HCT116 (cell line): ENCODE measurements around the gene ANKRD44. TPM values are rescaled to one million over a fixed set of nuclear protein-coding genes. Genes with fewer than 3 reads are reported as not detected.

Source experiments
- ATAC-seq: fragments of 200-7000 bp; cut with Tn5 transposase; 2 replicates; pipeline ENCODE4 v1.9.1; 2020; ENCODE audit warnings: mild to moderate bottlenecking, moderate library complexity
- BruUV-seq: library from RNA; stranded (reverse); fragments of 400-500 nt; replicated peaks from 2 replicates; lab custom pipeline; 2021; lab: Mats Ljungman, UMichigan
- CTCF ChIA-PET: fragments of 300-600 bp; sonication (Branson Sonifier 250); formaldehyde crosslinking; loops from one replicate; lab custom pipeline; 2021; ENCODE audit warnings: antibody characterized with exemption; lab: Charles Lee
- POLR2A ChIA-PET: fragments of 300-600, 350-600 bp; sonication (Branson Sonifier 250); formaldehyde crosslinking; loops from one replicate; lab custom pipeline; 2021; ENCODE audit warnings: antibody characterized with exemption; lab: Charles Lee
- RAD21 ChIA-PET, 2 experiments: fragments of 300-600 bp; sonication (Branson Sonifier 250); formaldehyde crosslinking; loops; one replicate each; lab custom pipeline; 2023; ENCODE audit warnings: low total read pairs in 2 of 2; ENCODE audit not compliant: uncharacterized antibody in 2 of 2, unreplicated experiment in 2 of 2, low non-redundant PET in 1 of 2; lab: Charles Lee
- DNase-seq: peaks from one replicate; pipeline ENCODE4 v3.0.0-alpha.2; 2010; ENCODE audit warnings: low read depth, low spot score
- H2AFZ ChIP-seq: fragments of 200-600 bp; shearing (Covaris generic), sonication (generic); 2 replicates; pipeline ENCODE4 v1.6.1; 2017; ENCODE audit warnings: low read depth, mixed run types, mixed read lengths, antibody characterized with exemption, low read length; ENCODE audit not compliant: poor library complexity, severe bottlenecking
- H3K27ac ChIP-seq: 2 replicates; pipeline ENCODE4 v1.5.1; 2012; ENCODE audit warnings: low read depth, low read length
- H3K27me3 ChIP-seq: fragments of 200-600 bp; sonication (generic); 2 replicates; pipeline ENCODE4 v1.6.1; 2016; ENCODE audit warnings: mixed run types, low read length, mixed read lengths; ENCODE audit not compliant: insufficient read depth
- H3K36me3 ChIP-seq, 2 experiments: fragments of 200-500 bp in 1 of 2; fragments of 200-600 bp in 1 of 2; sonication (Bioruptor generic) in 1 of 2; sonication (generic) in 1 of 2; 2 replicates each; pipeline versions ENCODE4 v1.5.1 to v1.6.1; 2014 to 2016; ENCODE audit warnings: low read length in 2 of 2, inconsistent platforms in 1 of 2, mixed read lengths in 1 of 2, mixed run types in 1 of 2; ENCODE audit not compliant: insufficient read depth in 2 of 2, control insufficient read depth in 1 of 2
- H3K4me1 ChIP-seq, 2 experiments: fragments of 200-600 bp in 1 of 2; sonication (generic) in 1 of 2; 2 replicates each; pipeline versions ENCODE4 v1.5.1 to v1.6.1; 2012 to 2017; ENCODE audit warnings: low read length in 2 of 2, inconsistent platforms in 1 of 2, mild to moderate bottlenecking in 1 of 2, mixed read lengths in 1 of 2, mixed run types in 1 of 2, moderate library complexity in 1 of 2; ENCODE audit not compliant: insufficient read depth in 2 of 2, control insufficient read depth in 1 of 2
- H3K4me2 ChIP-seq: fragments of 200-600 bp; sonication (generic); 2 replicates; pipeline ENCODE4 v1.6.1; 2017; ENCODE audit warnings: mixed run types, low read length, mixed read lengths
- H3K4me3 ChIP-seq, 2 experiments: fragments of 200-600 bp in 1 of 2; sonication (generic) in 1 of 2; replicated peaks in 1 of 2; 2 replicates each; pipeline ENCODE4 v1.5.1; 2011 to 2016; ENCODE audit warnings: low read length in 2 of 2, control low read depth in 1 of 2, low read depth in 1 of 2, mild to moderate bottlenecking in 1 of 2, mixed read lengths in 1 of 2, mixed run types in 1 of 2
- H3K79me2 ChIP-seq: fragments of 200-600 bp; sonication (generic); 2 replicates; pipeline ENCODE4 v1.6.1; 2017; ENCODE audit warnings: mild to moderate bottlenecking, mixed run types, low read length, moderate library complexity, mixed read lengths; ENCODE audit not compliant: insufficient read depth
- H3K9ac ChIP-seq: fragments of 200-600 bp; sonication (generic); 2 replicates; pipeline ENCODE4 v1.6.1; 2016; ENCODE audit warnings: low read length, mixed read lengths
- H3K9me2 ChIP-seq: fragments of 200-600 bp; sonication (generic), shearing (Covaris generic); 2 replicates; pipeline ENCODE4 v1.6.1; 2017; ENCODE audit warnings: mixed run types, mild to moderate bottlenecking, moderate library complexity; ENCODE audit not compliant: insufficient read depth
- H3K9me3 ChIP-seq, 2 experiments: fragments of 200-500 bp in 1 of 2; fragments of 200-600 bp in 1 of 2; sonication (Bioruptor generic) in 1 of 2; sonication (generic) in 1 of 2; 2 replicates each; pipeline ENCODE4 v1.6.1; 2014 to 2017; ENCODE audit warnings: low read length in 2 of 2, mixed read lengths in 2 of 2, inconsistent platforms in 1 of 2, low read depth in 1 of 2, mild to moderate bottlenecking in 1 of 2, mixed run types in 1 of 2, moderate library complexity in 1 of 2; ENCODE audit not compliant: control insufficient read depth in 1 of 2, insufficient read depth in 1 of 2
- H4K20me1 ChIP-seq: fragments of 200-600 bp; sonication (generic), shearing (Covaris generic); 2 replicates; pipeline ENCODE4 v1.6.1; 2017; ENCODE audit warnings: mixed run types, mild to moderate bottlenecking, moderate library complexity; ENCODE audit not compliant: insufficient read depth
- CEBPB ChIP-seq: IDR thresholded peaks from 2 replicates; pipeline ENCODE4 v1.6.1; 2012; ENCODE audit warnings: low read depth
- SIN3A ChIP-seq: IDR thresholded peaks from 2 replicates; pipeline ENCODE4 v1.6.1; 2012; ENCODE audit warnings: low read depth
- ZNF274 ChIP-seq: fragments of 200-500 bp; sonication (Bioruptor generic); IDR thresholded peaks from 2 replicates; pipeline ENCODE4 v1.6.1; 2014; ENCODE audit warnings: mild to moderate bottlenecking, low read depth, low read length, inconsistent platforms
- intact Hi-C: fragments of 100-400 bp; cut with micrococcal nuclease; formaldehyde crosslinking; loops from 2 replicates; pipeline ENCODE4 v1.10.0; 2022
- total RNA-seq: library from RNA; stranded (reverse); gene quantifications from one replicate; pipeline ENCODE4 v1.2.1, GENCODE V29; 2021; ENCODE audit not compliant: unreplicated experiment
- TF ChIP-seq, protein P1 (sequence below): IDR thresholded peaks from 2 replicates; pipeline ENCODE4 v1.6.1; 2012

Gene ANKRD44
- total RNA-seq, 1 experiment from 2014 or later = 2.7 TPM

DNA sequence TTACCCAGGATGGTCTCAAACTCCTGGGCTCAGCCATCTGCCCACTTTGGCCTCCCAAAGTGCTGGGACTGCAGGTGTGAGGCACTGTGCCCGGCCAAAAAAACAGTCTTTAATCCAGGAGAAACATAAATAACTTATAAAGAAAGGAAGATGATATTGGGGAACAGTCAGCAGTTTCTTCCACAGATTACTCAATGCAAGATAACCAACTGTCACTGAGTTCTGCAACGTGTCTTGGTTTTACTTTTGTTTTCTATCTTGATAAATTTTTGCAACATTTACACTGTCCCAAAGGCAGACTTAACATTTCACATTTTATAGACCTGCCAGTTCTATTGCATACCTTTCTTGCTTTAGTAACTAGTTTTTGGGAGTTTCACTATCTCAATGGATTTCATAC lies 71.1 kb downstream of the ANKRD44 start:
- no TSS peak for BruUV-seq
- Histone ChIP-seq H3K4me3 (no peak overlapping the region), H2AFZ (no peak overlapping the region), H3K4me1 (no peaks in the 10 kb centered on the region), H3K4me2 (no peak overlapping the region), H3K27me3 (no peaks in the 10 kb centered on the region), H3K79me2 (no peaks in the 10 kb centered on the region), H3K9me2 (no peaks in the 10 kb centered on the region), H3K36me3 (no peaks in the 10 kb centered on the region)
- ChIA-PET POLR2A (no interaction called here), CTCF (no interaction called here), RAD21 (no interaction called here)
- TF ChIP-seq SIN3A (no peak), ZNF274 (no peak)
- TF ChIP-seq, all 23 proteins: peak for 0
- ATAC-seq (no peak), DNase-seq (no peak)
- H4K20me1 ChIP-seq = no peaks in the 10 kb centered on the region
- intact Hi-C loops = no loop called here
- no peak overlapping the region for H3K27ac ChIP-seq
- no peak overlapping the region for H3K9ac ChIP-seq
- no peaks in the 10 kb centered on the region for H3K9me3 ChIP-seq

DNA sequence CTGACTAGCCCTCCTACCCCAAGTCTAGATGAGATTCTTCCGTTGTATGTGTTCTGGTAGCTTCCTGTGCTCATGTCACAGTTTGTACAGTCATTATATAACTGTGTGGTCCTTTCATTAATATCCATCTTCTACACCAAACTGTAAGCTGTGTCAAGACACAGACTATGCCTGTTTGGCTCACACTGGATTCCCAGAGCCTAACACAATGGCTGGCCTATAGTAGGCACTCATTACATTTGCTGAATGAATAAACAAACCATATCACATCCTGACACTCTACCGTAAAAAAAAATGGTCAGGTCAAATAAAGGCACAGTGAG lies 72.6 kb downstream of the ANKRD44 start:
- H3K79me2 ChIP-seq = no peaks in the 10 kb centered on the region
- ChIA-PET RAD21 (no interaction called here), CTCF (no interaction called here), POLR2A (no interaction called here)
- H3K9me2 ChIP-seq = no peaks in the 10 kb centered on the region
- no peak overlapping the region for H3K4me2 ChIP-seq
- H3K36me3 ChIP-seq = no peaks in the 10 kb centered on the region
- H2AFZ ChIP-seq = no peak overlapping the region
- no peaks in the 10 kb centered on the region for H3K4me1 ChIP-seq
- BruUV-seq = no TSS peak
- TF ChIP-seq, protein P1, sequence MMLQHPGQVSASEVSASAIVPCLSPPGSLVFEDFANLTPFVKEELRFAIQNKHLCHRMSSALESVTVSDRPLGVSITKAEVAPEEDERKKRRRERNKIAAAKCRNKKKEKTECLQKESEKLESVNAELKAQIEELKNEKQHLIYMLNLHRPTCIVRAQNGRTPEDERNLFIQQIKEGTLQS = no peak
- TF ChIP-seq CEBPB (no peak), ZNF274 (no peak)
- no peak overlapping the region for H3K27ac ChIP-seq
- no peak for DNase-seq
- H3K27me3 ChIP-seq = no peaks in the 10 kb centered on the region
- no peaks in the 10 kb centered on the region for H4K20me1 ChIP-seq
- H3K9me3 ChIP-seq = no peaks in the 10 kb centered on the region
- intact Hi-C loops = no loop called here
- H3K9ac ChIP-seq = no peak overlapping the region
- H3K4me3 ChIP-seq = no peak overlapping the region
- no peak for ATAC-seq
